HepG2 (cell line): ENCODE measurements around the gene TMEM120A. TPM values are rescaled to one million over a fixed set of nuclear protein-coding genes. Genes with fewer than 3 reads are reported as not detected.
A peak's percentile ranks its signal among the peaks of the same experiment; 100 is the strongest.

Experiments used
- AKAP8 ChIP-seq: sonication (generic); formaldehyde crosslinking; IDR thresholded peaks from 2 replicates; pipeline ENCODE4 v1.5.1; 2020; ENCODE audit warnings: mild to moderate bottlenecking, missing genetic modification reagents
- ATF5 ChIP-seq: sonication (generic); formaldehyde crosslinking; IDR thresholded peaks from 2 replicates; pipeline ENCODE4 v1.4.0; 2020; ENCODE audit warnings: mild to moderate bottlenecking, low read depth, missing genetic modification reagents
- BHLHE40 ChIP-seq: IDR thresholded peaks from 2 replicates; pipeline ENCODE4 v1.6.1; 2011; ENCODE audit warnings: low read length, improper control_type of control experiment
- CEBPZ ChIP-seq: IDR thresholded peaks from 2 replicates; pipeline ENCODE4 v1.6.1; 2012; ENCODE audit warnings: low read length, improper control_type of control experiment
- DR1 ChIP-seq: sonication (generic); formaldehyde crosslinking; IDR thresholded peaks from 2 replicates; pipeline ENCODE4 v1.8.0; 2021; ENCODE audit warnings: mild to moderate bottlenecking, missing genetic modification reagents, inconsistent platforms
- ETS1 ChIP-seq: sonication (generic); formaldehyde crosslinking; IDR thresholded peaks from 2 replicates; pipeline ENCODE4 v1.4.0; 2020; ENCODE audit warnings: missing genetic modification reagents
- NCOA1 ChIP-seq: sonication (generic); formaldehyde crosslinking; IDR thresholded peaks from 2 replicates; pipeline ENCODE4 v1.9.0; 2021; ENCODE audit warnings: missing genetic modification reagents
- NFATC3 ChIP-seq: sonication (generic); formaldehyde crosslinking; IDR thresholded peaks from 2 replicates; pipeline ENCODE4 v1.5.1; 2020; ENCODE audit warnings: mild to moderate bottlenecking, missing genetic modification reagents
- PRDM4 ChIP-seq: sonication (generic); formaldehyde crosslinking; IDR thresholded peaks from 2 replicates; pipeline ENCODE4 v1.9.0; 2021; ENCODE audit warnings: missing genetic modification reagents, borderline replicate concordance
- TRAFD1 ChIP-seq: sonication (generic); formaldehyde crosslinking; IDR thresholded peaks from 2 replicates; pipeline ENCODE4 v1.5.1; 2020; ENCODE audit warnings: missing genetic modification reagents, mild to moderate bottlenecking, borderline replicate concordance
- U2AF2 ChIP-seq: fragments of 200-400 bp; formaldehyde crosslinking; IDR thresholded peaks from 2 replicates; pipeline ENCODE4 v1.6.1; 2017; ENCODE audit warnings: low read depth, mild to moderate bottlenecking, low read length
- ZNF160 ChIP-seq: sonication (generic); formaldehyde crosslinking; IDR thresholded peaks from 2 replicates; pipeline ENCODE4 v1.8.0; 2022; ENCODE audit warnings: mild to moderate bottlenecking, inconsistent platforms, missing genetic modification reagents
- ZNF232 ChIP-seq: sonication (generic); formaldehyde crosslinking; IDR thresholded peaks from 2 replicates; pipeline ENCODE4 v1.4.0; 2020; ENCODE audit warnings: missing genetic modification reagents, borderline replicate concordance
- ZNF343 ChIP-seq: sonication (generic); formaldehyde crosslinking; IDR thresholded peaks from 2 replicates; pipeline ENCODE4 v1.4.0; 2020; ENCODE audit warnings: mild to moderate bottlenecking, missing genetic modification reagents
- ZNF496 ChIP-seq: sonication (generic); formaldehyde crosslinking; IDR thresholded peaks from 2 replicates; pipeline ENCODE4 v1.8.1; 2023; ENCODE audit warnings: mild to moderate bottlenecking, moderate library complexity, missing genetic modification reagents; ENCODE audit not compliant: insufficient replicate concordance
- ZNF570 ChIP-seq: sonication (generic); formaldehyde crosslinking; IDR thresholded peaks from 2 replicates; pipeline ENCODE4 v1.4.0; 2020; ENCODE audit warnings: mild to moderate bottlenecking, missing genetic modification reagents, borderline replicate concordance
- polyA plus RNA-seq, 8 experiments: library from polyadenylated mRNA; depleted of rRNA in 3 of 8; stranded (reverse) in 7 of 8; unstranded in 1 of 8; fragments of >200 nt; fragmentation: Illumina TruSeq in 4 of 8; extraction: Trizol in 4 of 8; gene quantifications; 2 replicates each; pipeline versions ENCODE4 v1.2.1 to v1.2.3, GENCODE V29; 2011 to 2016; ENCODE audit warnings: low read depth in 4 of 8, missing spikeins in 1 of 8, mixed read lengths in 1 of 8; ENCODE audit not compliant: insufficient read depth in 1 of 8
- total RNA-seq, 5 experiments: library from RNA; depleted of rRNA; stranded (reverse); fragments of >200 nt; fragmentation: Illumina TruSeq; extraction: Trizol; gene quantifications; 2 replicates each; pipeline ENCODE4 v1.2.3, GENCODE V29; 2016; ENCODE audit warnings: low read depth in 1 of 5

Gene TMEM120A
- total and polyA plus RNA-seq, 2 of the 13 experiments (the other 11 are each of a cell fraction or from before 2014, with no cell fraction given): 40.3 to 102 TPM

- TF ChIP-seq ZNF496 (CRISPR knock-in tag) (no peak), ZNF232 (no peak), NCOA1 (CRISPR knock-in tag) (peak; percentile 63; the same call in 1 of the 2 replicates), ZNF570 (CRISPR knock-in tag) (no peak), ZNF343 (0 out of 2 replicates have a peak, but pooled peaks have one; percentile 32), DR1 (CRISPR knock-in tag) (no peak), ZNF160 (CRISPR knock-in tag) (no peak), U2AF2 (no peak), NFATC3 (no peak), CEBPZ (no peak), PRDM4 (CRISPR knock-in tag) (no peak), BHLHE40 (0 out of 2 replicates have a peak, but pooled peaks have one; percentile 11), ETS1 (no peak), ATF5 (CRISPR knock-in tag) (no peak), AKAP8 (CRISPR knock-in tag) (no peak), TRAFD1 (CRISPR knock-in tag) (no peak)
Measured at GRCh38 chr7:75962607-75963380, 31.6 kb downstream of the TMEM120A start (continued).
